C4-2B (cell line): Measurements from ENCODE around the gene LRRC3.

Experiments used
- CTCF ChIP-seq: fragments of 450-650 bp; conservative IDR thresholded peaks from 2 replicates; pipeline ENCODE4 v1.5.1; 2017; ENCODE audit warnings: mild to moderate bottlenecking
- ZFX ChIP-seq: fragments of 450-650 bp; IDR thresholded peaks from 2 replicates; pipeline ENCODE4 v1.6.1; 2017

DNA sequence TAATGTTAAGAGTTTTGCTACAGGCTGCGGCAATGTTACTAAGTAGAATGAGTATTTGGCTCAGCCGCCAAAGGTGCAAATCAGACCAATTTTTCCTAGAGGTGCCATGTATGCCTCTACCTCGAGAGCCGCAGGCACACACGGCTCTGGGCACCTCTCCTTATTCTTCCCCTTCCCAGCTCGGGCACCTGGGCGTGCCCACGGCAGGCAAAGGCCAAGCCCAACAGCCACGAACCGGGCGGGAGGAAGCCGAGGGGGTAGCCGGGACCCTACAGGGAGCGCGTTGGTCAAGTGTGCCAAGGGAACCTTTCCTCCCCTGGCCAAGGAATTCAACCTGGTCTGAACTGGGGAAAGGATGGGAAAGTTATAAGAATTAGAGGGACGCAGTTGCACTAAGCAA lies 31.0 kb downstream of the LRRC3 start:
- TF ChIP-seq CTCF (no peak), ZFX (no peak)
